CD4-positive, alpha-beta memory T cell (primary cell): ENCODE measurements around the gene MRM2. TPM values are rescaled to one million over a fixed set of nuclear protein-coding genes. Genes with fewer than 3 reads are reported as not detected.
A peak's percentile ranks its signal among the peaks of the same experiment; 100 is the strongest.

ENCODE experiments used
- CTCF ChIA-PET: fragments of 350-600 bp; sonication (Branson Sonifier 250); formaldehyde crosslinking; loops from one replicate; lab custom pipeline; 2021; ENCODE audit warnings: inconsistent platforms; ENCODE audit not compliant: partially characterized antibody; lab: Charles Lee
- POLR2A ChIA-PET: fragments of 350-600 bp; sonication (Branson Sonifier 250); formaldehyde crosslinking; loops from one replicate; lab custom pipeline; 2021; ENCODE audit not compliant: partially characterized antibody; lab: Charles Lee
- DNase-seq, 5 donors: peaks; one replicate each; pipeline versions ENCODE4 v3.0.0 to v3.0.0-alpha.2; 2020 to 2022; ENCODE audit warnings: mixed read lengths in 1 of 5
- H3K27ac ChIP-seq: one replicate; pipeline ENCODE4 v1.7.0; 2013; ENCODE audit warnings: low read depth, low read length
- H3K27me3 ChIP-seq: 2 replicates; pipeline ENCODE4 v1.7.0; 2013; ENCODE audit warnings: mild to moderate bottlenecking, low read length, moderate library complexity; ENCODE audit not compliant: insufficient read depth
- H3K36me3 ChIP-seq: 2 replicates; pipeline ENCODE4 v1.7.0; 2013; ENCODE audit warnings: mild to moderate bottlenecking, low read length, moderate library complexity; ENCODE audit not compliant: insufficient read depth
- H3K4me1 ChIP-seq: 2 replicates; pipeline ENCODE4 v1.7.0; 2013; ENCODE audit warnings: mild to moderate bottlenecking, low read length, moderate library complexity; ENCODE audit not compliant: insufficient read depth
- H3K4me3 ChIP-seq, 2 donors: one replicate each; pipeline ENCODE4 v1.7.0; 2013; ENCODE audit warnings: low read length in 2 of 2, mild to moderate bottlenecking in 1 of 2
- H3K9me3 ChIP-seq, 2 donors: one replicate each; pipeline ENCODE4 v1.7.0; 2013; ENCODE audit warnings: low read length in 2 of 2, control low read depth in 1 of 2; ENCODE audit not compliant: control insufficient read depth in 1 of 2
- H3K27ac Mint-ChIP-seq, 7 donors: one replicate each; pipeline ENCODE4 v1.8.0; 2020 to 2021; ENCODE audit warnings: mixed read lengths in 7 of 7, mild to moderate bottlenecking in 6 of 7, inconsistent platforms in 3 of 7, moderate library complexity in 3 of 7
- H3K27me3 Mint-ChIP-seq, 2 donors: one replicate each; pipeline ENCODE4 v1.8.0; 2020 to 2021; ENCODE audit warnings: mixed read lengths in 2 of 2
- H3K36me3 Mint-ChIP-seq, 2 donors: one replicate each; pipeline ENCODE4 v1.8.0; 2020 to 2021; ENCODE audit warnings: mixed read lengths in 2 of 2, inconsistent platforms in 1 of 2, mild to moderate bottlenecking in 1 of 2
- H3K4me1 Mint-ChIP-seq, 4 donors: one replicate each; pipeline ENCODE4 v1.8.0; 2020 to 2021; ENCODE audit warnings: mixed read lengths in 4 of 4, mild to moderate bottlenecking in 1 of 4
- H3K4me3 Mint-ChIP-seq, 8 donors: one replicate each; pipeline ENCODE4 v1.8.0; 2020 to 2021; ENCODE audit warnings: mixed read lengths in 8 of 8, mild to moderate bottlenecking in 7 of 8, moderate library complexity in 6 of 8, inconsistent platforms in 3 of 8
- H3K9me3 Mint-ChIP-seq, 8 donors: one replicate each; pipeline ENCODE4 v1.8.0; 2020 to 2021; ENCODE audit warnings: mixed read lengths in 8 of 8, mild to moderate bottlenecking in 5 of 8, inconsistent platforms in 3 of 8, moderate library complexity in 1 of 8
- intact Hi-C: fragments of 100-400 bp; cut with micrococcal nuclease; formaldehyde crosslinking; loops from one replicate; pipeline ENCODE4 v1.15.1; 2023
- polyA plus RNA-seq, 2 donors: library from polyadenylated mRNA; unstranded; fragments of 300-500 nt; fragmentation: Illumina TruSeq; gene quantifications; one replicate each; pipeline ENCODE4 v1.2.3, GENCODE V29; 2021
- total RNA-seq, 2 experiments: library from RNA; stranded (reverse); gene quantifications; one replicate each; pipeline ENCODE4 v1.2.3, GENCODE V29; 2021

The MRM2 gene
- total and polyA plus RNA-seq, 4 experiments from 2014 or later = 17.4 to 32.9 (median 24.0) TPM

DNA sequence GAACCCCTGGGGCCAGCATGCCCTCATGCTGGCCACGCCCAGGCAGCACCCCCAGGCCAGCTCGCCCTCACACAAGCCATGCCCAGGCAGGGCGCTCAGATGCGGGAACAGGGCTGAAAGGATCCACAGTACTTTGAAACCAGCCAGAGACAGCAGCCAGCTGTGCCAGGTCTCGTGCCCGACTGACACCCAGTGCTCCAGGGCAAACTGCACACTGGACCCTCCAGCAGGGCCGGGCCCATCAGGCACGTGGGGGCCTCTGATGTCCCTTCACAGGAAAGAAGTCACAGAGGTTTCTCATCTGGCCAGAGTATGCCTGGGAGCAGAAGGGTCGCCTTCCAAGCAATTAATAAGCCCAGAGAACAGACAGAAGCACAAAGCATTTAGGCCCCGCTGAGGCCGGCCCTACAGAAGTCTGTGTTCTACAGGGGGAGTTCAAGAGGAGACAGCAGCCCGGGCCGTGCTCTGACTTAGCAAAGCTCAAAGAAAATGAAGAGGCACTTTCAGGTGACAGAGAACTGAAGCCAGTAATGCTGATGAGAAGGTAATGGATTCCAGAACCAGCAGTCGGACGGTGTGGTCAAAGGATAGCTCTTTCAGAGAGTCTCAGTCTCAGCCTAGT lies 30.6 kb downstream of the MRM2 start:
- Histone ChIP-seq H3K36me3 (peaks cover 28% of the 10 kb centered on the region), H3K9me3 (no peaks in the 10 kb centered on the region), H3K4me1 (no peaks in the 10 kb centered on the region), H3K27me3 (no peaks in the 10 kb centered on the region), H3K27ac (no peak overlapping the region), H3K4me3 (no peak overlapping the region)
- DNase-seq = no peak
- no peaks in the 10 kb centered on the region for H3K9me3 Mint-ChIP-seq
- H3K4me3 Mint-ChIP-seq = no peak overlapping the region
- peaks cover 5 to 19% (median 11%) of the 10 kb centered on the region in 4 donors for H3K4me1 Mint-ChIP-seq
- no peak overlapping the region for H3K27ac Mint-ChIP-seq
- intact Hi-C loops = no loop called here
- CTCF ChIA-PET = no interaction called here
- peaks cover 44 to 59% of the 10 kb centered on the region in 2 donors for H3K36me3 Mint-ChIP-seq
- H3K27me3 Mint-ChIP-seq = no peaks in the 10 kb centered on the region
- POLR2A ChIA-PET = no interaction called here

DNA sequence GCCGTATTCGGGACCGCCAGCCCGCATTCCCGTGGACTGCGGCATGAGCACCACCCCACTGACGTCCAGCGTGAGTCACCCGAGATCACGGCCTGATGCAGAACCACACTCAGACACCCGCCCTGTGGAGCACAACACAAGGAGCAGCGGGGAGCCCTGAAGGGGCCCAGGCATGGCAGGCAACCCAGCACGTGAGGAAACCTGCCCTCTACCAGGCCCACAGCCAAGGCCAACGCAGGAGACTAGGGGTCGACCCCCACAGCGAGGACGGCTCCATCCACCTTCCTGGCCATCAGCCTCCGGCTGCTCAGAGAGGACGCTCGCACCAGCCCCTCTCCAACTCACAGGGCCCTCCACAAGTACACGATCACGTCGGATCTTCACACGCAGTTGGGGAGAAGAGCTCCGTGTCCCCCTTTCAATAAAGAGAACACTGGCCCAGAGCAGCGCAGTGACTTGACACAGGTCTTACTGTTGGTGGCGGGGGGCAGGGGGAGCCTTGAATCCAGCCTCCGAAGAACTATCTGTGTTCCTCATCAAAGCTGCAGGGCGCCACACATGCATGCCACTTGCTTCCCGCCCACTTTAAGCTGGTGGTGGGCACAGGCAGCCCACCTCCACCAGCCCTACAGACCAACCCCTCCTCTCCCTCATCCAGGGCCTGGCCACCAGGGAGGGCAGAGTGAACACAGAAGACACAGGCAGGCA lies 31.3 kb downstream of the MRM2 start:
- no peaks in the 10 kb centered on the region for H3K4me1 ChIP-seq
- no peaks in the 10 kb centered on the region for H3K9me3 Mint-ChIP-seq
- POLR2A ChIA-PET = no interaction called here
- H3K36me3 ChIP-seq = peaks cover 22% of the 10 kb centered on the region
- intact Hi-C loops = no loop called here
- peaks cover 5 to 17% (median 9%) of the 10 kb centered on the region in 4 donors for H3K4me1 Mint-ChIP-seq
- H3K27ac ChIP-seq = no peak overlapping the region
- H3K9me3 ChIP-seq = no peaks in the 10 kb centered on the region
- CTCF ChIA-PET = no interaction called here
- no peaks in the 10 kb centered on the region for H3K27me3 ChIP-seq
- no peaks in the 10 kb centered on the region for H3K27me3 Mint-ChIP-seq
- no peak overlapping the region for H3K4me3 ChIP-seq
- peak overlapping the region in 1 of 7 donors; percentile 41 for H3K27ac Mint-ChIP-seq
- peaks cover 38 to 53% of the 10 kb centered on the region in 2 donors for H3K36me3 Mint-ChIP-seq
- no peak for DNase-seq
- no peak overlapping the region for H3K4me3 Mint-ChIP-seq

DNA sequence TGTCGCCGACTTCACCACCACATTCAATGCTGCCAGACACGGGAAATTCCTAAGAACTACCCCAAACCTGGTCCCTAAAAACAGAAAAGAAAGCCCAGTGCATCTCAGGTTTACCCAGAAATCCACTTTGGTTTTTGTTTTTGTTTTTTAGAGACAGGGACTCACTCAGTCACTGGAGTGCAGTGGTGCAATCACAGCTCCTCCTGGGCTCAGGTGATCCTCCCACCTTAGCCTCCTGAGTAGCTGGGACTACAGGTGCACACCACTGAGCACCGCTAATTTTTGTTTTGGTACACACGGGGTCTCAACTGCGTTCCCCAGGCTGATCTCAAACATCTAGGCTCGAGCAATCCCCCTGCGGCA lies 32.1 kb downstream of the MRM2 start:
- CTCF ChIA-PET = no interaction called here
- Histone ChIP-seq H3K27me3 (no peaks in the 10 kb centered on the region), H3K4me3 (no peak overlapping the region), H3K9me3 (no peaks in the 10 kb centered on the region), H3K4me1 (no peaks in the 10 kb centered on the region), H3K27ac (no peak overlapping the region), H3K36me3 (peaks cover 18% of the 10 kb centered on the region)
- Mint-ChIP-seq H3K27ac (no peak overlapping the region), H3K4me3 (no peak overlapping the region), H3K9me3 (no peaks in the 10 kb centered on the region), H3K4me1 (peaks cover 5 to 12% (median 7%) of the 10 kb centered on the region in 4 donors), H3K36me3 (peaks cover 38 to 46% of the 10 kb centered on the region in 2 donors), H3K27me3 (no peaks in the 10 kb centered on the region)
- DNase-seq = no peak
- intact Hi-C loops = no loop called here
- POLR2A ChIA-PET = no interaction called here

DNA sequence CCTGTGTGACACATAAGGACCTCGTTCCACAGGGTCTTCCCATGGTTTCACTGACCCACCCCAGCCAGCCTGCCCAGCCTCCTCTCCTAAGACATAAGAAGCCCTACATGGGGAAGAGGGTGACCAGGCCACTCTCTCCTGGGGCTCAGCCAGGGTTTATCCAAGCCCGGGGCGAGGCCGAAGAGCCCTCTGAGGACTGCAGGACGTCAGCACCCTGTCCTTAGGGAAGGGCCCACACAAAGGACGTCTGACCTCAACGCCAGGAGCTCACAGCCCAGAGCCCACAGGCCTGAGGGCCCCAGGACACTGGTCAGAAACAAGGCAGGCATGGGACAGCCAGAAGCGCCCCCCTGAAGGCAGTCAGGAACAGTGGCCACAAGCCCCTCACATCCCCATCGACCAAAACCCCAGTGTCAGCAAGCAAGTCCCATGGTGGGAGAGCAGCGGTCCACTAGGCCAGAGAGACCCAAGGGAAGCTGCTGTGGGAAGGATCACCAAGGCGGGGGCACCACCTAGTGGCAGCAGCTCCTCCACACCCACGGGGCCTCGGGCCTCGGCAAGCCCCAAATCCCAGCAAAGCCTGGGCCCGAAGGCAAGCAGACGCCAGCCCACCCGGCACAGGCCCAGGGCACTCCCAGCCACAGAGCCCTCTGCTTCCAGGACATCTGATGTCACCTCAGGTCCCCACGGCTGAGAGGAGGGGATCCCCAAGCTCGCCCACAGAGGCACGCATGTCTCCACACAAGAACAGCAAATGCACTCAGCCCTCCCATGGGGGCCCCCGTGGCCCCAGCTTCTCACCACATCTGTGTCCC lies 32.7 kb downstream of the MRM2 start:
- intact Hi-C loops = no loop called here
- DNase-seq = peak in 4 of 5 donors; percentile 24 to 38 (median 32)
- no peaks in the 10 kb centered on the region for H3K27me3 ChIP-seq
- ChIA-PET CTCF (no interaction called here), POLR2A (no interaction called here)
- no peak overlapping the region for H3K4me3 ChIP-seq
- H3K27ac ChIP-seq = no peak overlapping the region
- H3K4me1 ChIP-seq = no peaks in the 10 kb centered on the region
- Mint-ChIP-seq H3K9me3 (no peaks in the 10 kb centered on the region), H3K27me3 (no peaks in the 10 kb centered on the region), H3K27ac (peak overlapping the region in 1 of 7 donors; percentile 42), H3K4me3 (no peak overlapping the region), H3K4me1 (peaks cover 3 to 7% (median 5%) of the 10 kb centered on the region in 4 donors), H3K36me3 (peaks cover 38 to 42% of the 10 kb centered on the region in 2 donors)
- peaks cover 18% of the 10 kb centered on the region for H3K36me3 ChIP-seq
- no peaks in the 10 kb centered on the region for H3K9me3 ChIP-seq

DNA sequence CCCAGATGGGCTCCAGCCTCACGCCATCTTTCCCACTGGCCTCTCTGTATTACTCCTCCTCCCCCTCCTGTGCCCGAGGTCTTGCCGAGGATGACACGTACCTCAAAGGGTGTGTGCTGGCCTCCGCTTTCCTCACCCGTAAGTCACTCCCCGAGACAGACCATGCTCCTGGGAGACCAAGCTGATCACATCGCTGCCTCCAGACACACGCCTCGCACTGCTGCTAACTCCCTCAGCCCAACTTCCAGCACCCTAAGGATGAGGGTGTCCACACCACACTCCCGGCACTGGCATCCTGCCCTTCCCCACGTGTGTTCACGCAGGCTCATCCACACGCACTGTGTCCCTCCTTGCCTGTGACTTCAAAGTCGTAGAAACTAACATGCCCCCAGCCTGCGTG lies 33.3 kb downstream of the MRM2 start:
- peaks cover 0 to 3% (median under 1%) of the 10 kb centered on the region in 4 donors for H3K4me1 Mint-ChIP-seq
- Histone ChIP-seq H3K9me3 (no peaks in the 10 kb centered on the region), H3K4me3 (no peak overlapping the region), H3K27me3 (no peaks in the 10 kb centered on the region), H3K4me1 (no peaks in the 10 kb centered on the region), H3K36me3 (peaks cover 18% of the 10 kb centered on the region), H3K27ac (no peak overlapping the region)
- H3K27me3 Mint-ChIP-seq = no peaks in the 10 kb centered on the region
- H3K36me3 Mint-ChIP-seq = peaks cover 34 to 37% of the 10 kb centered on the region in 2 donors
- no peak for DNase-seq
- H3K27ac Mint-ChIP-seq = peak overlapping the region in 2 of 7 donors; percentile 6 to 42
- no peaks in the 10 kb centered on the region for H3K9me3 Mint-ChIP-seq
- ChIA-PET CTCF (interaction anchor here (1.6 kb wide), 1 partner anchor 139 kb away, joined by 3 read pairs; no protein-coding TSS in a partner anchor), POLR2A (no interaction called here)
- intact Hi-C loops = no loop called here
- H3K4me3 Mint-ChIP-seq = no peak overlapping the region

DNA sequence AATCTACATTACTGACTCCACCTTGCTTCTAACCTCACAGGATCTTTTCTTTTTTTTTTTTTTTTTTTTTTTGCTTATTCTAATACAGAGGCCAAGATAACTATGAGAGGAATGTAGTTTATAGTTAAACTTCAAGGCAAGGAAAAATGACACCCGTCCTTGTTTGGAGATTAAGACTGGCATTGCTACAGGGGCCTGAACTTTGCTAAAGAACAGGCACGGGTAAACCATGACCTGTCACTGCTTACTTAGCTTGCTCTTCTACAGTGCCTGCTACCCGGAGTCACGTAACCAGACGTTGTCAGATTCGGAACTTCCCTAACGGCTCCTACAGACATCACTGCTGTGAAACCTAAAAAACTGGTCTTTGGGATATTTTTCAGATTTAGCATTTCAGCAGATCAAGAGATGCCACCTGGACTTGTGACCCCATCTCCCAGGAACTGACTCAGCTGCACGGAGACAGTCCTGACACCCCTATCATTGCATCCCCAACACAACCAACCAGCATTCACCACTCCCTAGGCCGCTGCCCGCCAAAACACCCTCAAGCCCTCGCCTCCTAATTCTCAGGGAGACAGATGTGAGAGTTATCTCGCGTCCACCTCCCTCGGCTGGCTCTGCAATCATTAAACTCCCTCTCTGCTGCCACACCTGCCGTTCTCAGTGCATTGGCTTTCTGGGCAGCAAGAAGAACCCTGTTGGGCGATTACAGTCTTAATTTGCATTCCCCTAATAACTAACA lies 36.8 kb downstream of the MRM2 start:
- Histone ChIP-seq H3K4me3 (no peak overlapping the region), H3K36me3 (peaks cover 8% of the 10 kb centered on the region), H3K27ac (no peak overlapping the region), H3K9me3 (no peaks in the 10 kb centered on the region), H3K27me3 (no peaks in the 10 kb centered on the region), H3K4me1 (no peaks in the 10 kb centered on the region)
- peaks cover 25 to 29% of the 10 kb centered on the region in 2 donors for H3K36me3 Mint-ChIP-seq
- DNase-seq = no peak
- H3K9me3 Mint-ChIP-seq = peaks cover 0 to under 1% (median 0%) of the 10 kb centered on the region in 8 donors
- peaks cover 0 to 1% (median under 1%) of the 10 kb centered on the region in 4 donors for H3K4me1 Mint-ChIP-seq
- H3K27me3 Mint-ChIP-seq = no peaks in the 10 kb centered on the region
- intact Hi-C loops = no loop called here
- no peak overlapping the region for H3K27ac Mint-ChIP-seq
- ChIA-PET CTCF (no interaction called here), POLR2A (no interaction called here)
- H3K4me3 Mint-ChIP-seq = no peak overlapping the region
